Naive thymus-derived CD4-positive, alpha-beta T cell (primary cell): ENCODE results near the gene TGFBR3. TPM values are rescaled to one million over a fixed set of nuclear protein-coding genes. Genes with fewer than 3 reads are reported as not detected.

Experiments
- ATAC-seq: fragments of 150-1000 bp; cut with Tn5 transposase; 2 replicates; pipeline ENCODE4 v1.10.0; 2021; ENCODE audit warnings: mild to moderate bottlenecking, moderate library complexity
- CTCF ChIA-PET: fragments of 350-600 bp; sonication (Branson Sonifier 250); formaldehyde crosslinking; loops from one replicate; lab custom pipeline; 2021; ENCODE audit warnings: antibody characterized with exemption; lab: Charles Lee
- POLR2A ChIA-PET: fragments of 350-600 bp; sonication (Branson Sonifier 250); formaldehyde crosslinking; loops from one replicate; lab custom pipeline; 2021; ENCODE audit warnings: antibody characterized with exemption, inconsistent platforms; lab: Charles Lee
- DNase-seq, 9 donors: peaks; one replicate each; pipeline versions ENCODE4 v3.0.0 to v3.0.0-alpha.2; 2020 to 2022; ENCODE audit warnings: mixed read lengths in 1 of 9
- H3K27ac ChIP-seq: one replicate; pipeline ENCODE4 v1.7.0; 2013; ENCODE audit warnings: mild to moderate bottlenecking, low read depth, low read length, moderate library complexity
- H3K27me3 ChIP-seq, 2 donors: one replicate each; pipeline ENCODE4 v1.7.0; 2013; ENCODE audit warnings: low read length in 2 of 2, mild to moderate bottlenecking in 2 of 2, moderate library complexity in 2 of 2; ENCODE audit not compliant: control insufficient read depth in 2 of 2, insufficient read depth in 2 of 2
- H3K36me3 ChIP-seq, 3 experiments: 1 replicate in 2 of 3; 2 replicates in 1 of 3; pipeline ENCODE4 v1.7.0; 2013; ENCODE audit warnings: low read length in 3 of 3, mild to moderate bottlenecking in 3 of 3, moderate library complexity in 1 of 3; ENCODE audit not compliant: insufficient read depth in 3 of 3, control insufficient read depth in 2 of 3
- H3K4me1 ChIP-seq, 2 donors: one replicate each; pipeline ENCODE4 v1.7.0; 2013; ENCODE audit warnings: low read length in 2 of 2, mild to moderate bottlenecking in 2 of 2, moderate library complexity in 1 of 2; ENCODE audit not compliant: control insufficient read depth in 2 of 2, insufficient read depth in 2 of 2
- H3K4me3 ChIP-seq: 2 replicates; pipeline ENCODE4 v1.7.0; 2013; ENCODE audit warnings: mild to moderate bottlenecking, low read length
- H3K9me3 ChIP-seq, 3 experiments: 1 replicate in 2 of 3; 2 replicates in 1 of 3; pipeline ENCODE4 v1.7.0; 2013; ENCODE audit warnings: low read length in 3 of 3; ENCODE audit not compliant: control insufficient read depth in 2 of 3
- H3K27ac Mint-ChIP-seq, 9 donors: one replicate each; pipeline ENCODE4 v1.8.0; 2020 to 2022; ENCODE audit warnings: mixed read lengths in 9 of 9, mild to moderate bottlenecking in 8 of 9, moderate library complexity in 5 of 9, inconsistent platforms in 2 of 9
- H3K27me3 Mint-ChIP-seq, 5 donors: one replicate each; pipeline ENCODE4 v1.8.0; 2021 to 2022; ENCODE audit warnings: mixed read lengths in 5 of 5, mild to moderate bottlenecking in 1 of 5
- H3K36me3 Mint-ChIP-seq, 5 donors: one replicate each; pipeline ENCODE4 v1.8.0; 2020 to 2022; ENCODE audit warnings: mixed read lengths in 5 of 5, mild to moderate bottlenecking in 3 of 5, inconsistent platforms in 1 of 5
- H3K4me1 Mint-ChIP-seq, 7 donors: one replicate each; pipeline ENCODE4 v1.8.0; 2020 to 2022; ENCODE audit warnings: mixed read lengths in 7 of 7, mild to moderate bottlenecking in 3 of 7, inconsistent platforms in 1 of 7
- H3K4me3 Mint-ChIP-seq, 10 donors: one replicate each; pipeline ENCODE4 v1.8.0; 2020 to 2022; ENCODE audit warnings: mild to moderate bottlenecking in 10 of 10, mixed read lengths in 10 of 10, moderate library complexity in 6 of 10, inconsistent platforms in 2 of 10
- H3K9me3 Mint-ChIP-seq, 11 donors: one replicate each; pipeline ENCODE4 v1.8.0; 2020 to 2022; ENCODE audit warnings: mixed read lengths in 11 of 11, mild to moderate bottlenecking in 4 of 11, inconsistent platforms in 1 of 11, moderate library complexity in 1 of 11
- intact Hi-C, 2 donors: fragments of 100-400 bp; cut with micrococcal nuclease; formaldehyde crosslinking; loops; one replicate each; pipeline ENCODE4 v1.15.1; 2023
- polyA plus RNA-seq, 2 donors: library from polyadenylated mRNA; unstranded; fragments of 300-500 nt; fragmentation: Illumina TruSeq; gene quantifications; one replicate each; pipeline ENCODE4 v1.2.3, GENCODE V29; 2021
- total RNA-seq, 6 experiments: library from RNA in 5 of 6; stranded (reverse) in 5 of 6; gene quantifications; 1 replicate in 5 of 6; 2 replicates in 1 of 6; pipeline ENCODE4 v1.2.3 and lab custom pipeline; 2021 to 2026

Gene TGFBR3
- total and polyA plus RNA-seq, 7 experiments from 2014 or later, result 9.4 to 36.3 (median 11.4) TPM

DNA sequence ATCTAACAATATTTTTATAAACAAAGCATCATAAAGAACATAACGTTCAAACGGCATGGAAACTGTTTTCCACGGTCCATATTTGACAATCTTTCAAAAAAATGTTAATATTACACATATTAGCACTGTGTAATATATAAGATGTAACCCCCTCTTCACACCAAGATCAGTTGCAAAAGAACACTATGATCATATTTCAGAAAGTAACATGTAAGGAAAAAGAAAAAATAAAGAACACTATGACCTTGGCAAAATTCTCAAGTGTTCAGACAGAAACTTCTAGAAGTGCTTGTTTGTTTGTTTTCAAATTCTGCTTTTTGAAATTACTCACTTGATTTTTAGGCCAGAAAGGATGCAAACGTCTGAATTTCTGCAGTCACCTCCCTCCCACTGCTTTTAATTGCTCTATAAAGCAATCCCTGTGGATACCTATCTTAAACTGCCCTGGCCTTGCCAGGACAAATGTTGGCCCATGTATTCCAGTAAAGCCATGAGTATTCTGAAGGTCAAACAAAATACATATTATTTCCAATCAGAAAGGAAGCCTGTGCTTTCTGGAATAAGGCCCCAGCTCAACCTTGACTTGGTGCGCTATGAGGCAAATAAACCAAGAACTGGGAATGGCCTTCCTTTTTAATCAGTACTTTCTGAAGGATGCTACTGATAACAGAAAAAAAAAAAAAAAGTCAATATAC is 68.6 kb downstream of the TGFBR3 start:
- peaks cover 0 to 6% (median 0%) of the 10 kb centered on the region in 5 donors for H3K27me3 Mint-ChIP-seq
- no peak for ATAC-seq
- POLR2A ChIA-PET, result interaction anchor here (0.7 kb wide), 1 partner anchor 281 kb away, joined by 4 read pairs; no protein-coding TSS in a partner anchor
- Histone ChIP-seq H3K27ac (no peak overlapping the region), H3K27me3 (no peaks in the 10 kb centered on the region), H3K9me3 (no peaks in the 10 kb centered on the region), H3K36me3 (no peaks in the 10 kb centered on the region), H3K4me3 (no peak overlapping the region), H3K4me1 (peaks cover 0 to 23% of the 10 kb centered on the region in 2 donors)
- intact Hi-C loops, result no loop called here
- CTCF ChIA-PET, result no interaction called here
- H3K9me3 Mint-ChIP-seq, result no peaks in the 10 kb centered on the region
- peaks cover 4 to 64% (median 20%) of the 10 kb centered on the region in 7 donors for H3K4me1 Mint-ChIP-seq
- peaks cover 0 to 8% (median 0%) of the 10 kb centered on the region in 5 donors for H3K36me3 Mint-ChIP-seq
- no peak overlapping the region for H3K4me3 Mint-ChIP-seq
- peak overlapping the region in 2 of 9 donors; percentile 11 to 19 for H3K27ac Mint-ChIP-seq
- no peak for DNase-seq

DNA sequence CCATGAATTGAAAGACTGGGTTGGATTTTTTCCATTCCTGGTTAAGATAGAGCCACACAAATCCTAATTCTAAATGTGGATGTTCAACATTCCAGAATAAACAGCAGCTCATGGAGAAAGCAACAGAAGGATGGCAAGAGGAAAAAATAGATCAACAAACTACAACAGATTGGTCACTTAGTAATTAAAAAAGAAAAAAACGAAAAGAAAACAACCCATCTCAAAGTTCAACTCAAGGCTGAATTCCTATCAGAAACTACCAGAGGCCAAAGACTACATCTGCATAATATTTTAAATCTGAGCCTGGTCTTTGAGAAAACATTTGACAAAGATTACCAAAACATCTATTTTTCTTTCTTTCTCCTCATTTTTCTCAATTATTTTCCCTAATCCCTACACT is 69.9 kb downstream of the TGFBR3 start:
- peaks cover 0 to 4% (median 0%) of the 10 kb centered on the region in 5 donors for H3K27me3 Mint-ChIP-seq
- H3K36me3 Mint-ChIP-seq, result peaks cover 0 to 8% (median 0%) of the 10 kb centered on the region in 5 donors
- peak overlapping the region in 2 of 9 donors; percentile 19 to 54 for H3K27ac Mint-ChIP-seq
- no peak overlapping the region for H3K4me3 Mint-ChIP-seq
- H3K9me3 ChIP-seq, result no peaks in the 10 kb centered on the region
- no peaks in the 10 kb centered on the region for H3K36me3 ChIP-seq
- no peak for DNase-seq
- H3K27me3 ChIP-seq, result no peaks in the 10 kb centered on the region
- peaks cover 7 to 65% (median 24%) of the 10 kb centered on the region in 7 donors for H3K4me1 Mint-ChIP-seq
- no peak for ATAC-seq
- H3K4me1 ChIP-seq, result peaks cover 0 to 13% of the 10 kb centered on the region in 2 donors
- H3K27ac ChIP-seq, result no peak overlapping the region
- no peak overlapping the region for H3K4me3 ChIP-seq
- intact Hi-C loops, result no loop called here
- no peaks in the 10 kb centered on the region for H3K9me3 Mint-ChIP-seq
- POLR2A ChIA-PET, result interaction anchor here (0.6 kb wide), 1 partner anchor 49 kb away, joined by 3 read pairs; no protein-coding TSS in a partner anchor
- CTCF ChIA-PET, result no interaction called here

DNA sequence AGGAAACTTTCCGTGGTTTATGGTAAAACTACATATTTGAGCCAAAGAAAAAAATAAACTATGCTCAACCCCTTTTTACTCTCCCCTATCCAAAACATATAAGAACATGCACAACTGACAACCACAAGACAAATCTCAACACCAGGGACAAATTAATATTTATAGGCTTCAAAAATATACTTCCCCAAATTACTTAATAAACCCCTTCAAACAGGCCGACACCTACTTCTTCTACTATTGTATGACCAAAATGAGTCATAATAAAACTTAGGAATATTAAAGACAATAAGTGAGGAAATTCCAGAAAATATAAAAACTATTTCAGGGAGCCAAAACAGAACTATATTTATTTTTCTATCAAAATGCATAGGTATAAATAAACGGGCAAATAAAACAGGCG is 71.5 kb downstream of the TGFBR3 start:
- ATAC-seq, result no peak
- no peak for DNase-seq
- CTCF ChIA-PET, result no interaction called here
- POLR2A ChIA-PET, result interaction anchor here (0.9 kb wide), 1 partner anchor 9 kb away, joined by 3 read pairs; no protein-coding TSS in a partner anchor
- Mint-ChIP-seq H3K4me1 (peaks cover 15 to 76% (median 33%) of the 10 kb centered on the region in 7 donors), H3K27me3 (peaks cover 0 to 4% (median 0%) of the 10 kb centered on the region in 5 donors), H3K36me3 (peaks cover 0 to 10% (median 0%) of the 10 kb centered on the region in 5 donors), H3K9me3 (no peaks in the 10 kb centered on the region), H3K4me3 (no peak overlapping the region), H3K27ac (no peak overlapping the region)
- no peaks in the 10 kb centered on the region for H3K27me3 ChIP-seq
- no peaks in the 10 kb centered on the region for H3K9me3 ChIP-seq
- H3K27ac ChIP-seq, result no peak overlapping the region
- no peak overlapping the region for H3K4me3 ChIP-seq
- intact Hi-C loops, result loop anchor here in 1 of 2 donors (5.0 kb wide), 1 partner anchor 33 kb away; no protein-coding TSS in a partner anchor
- no peaks in the 10 kb centered on the region for H3K36me3 ChIP-seq
- H3K4me1 ChIP-seq, result peaks cover 5 to 16% of the 10 kb centered on the region in 2 donors

DNA sequence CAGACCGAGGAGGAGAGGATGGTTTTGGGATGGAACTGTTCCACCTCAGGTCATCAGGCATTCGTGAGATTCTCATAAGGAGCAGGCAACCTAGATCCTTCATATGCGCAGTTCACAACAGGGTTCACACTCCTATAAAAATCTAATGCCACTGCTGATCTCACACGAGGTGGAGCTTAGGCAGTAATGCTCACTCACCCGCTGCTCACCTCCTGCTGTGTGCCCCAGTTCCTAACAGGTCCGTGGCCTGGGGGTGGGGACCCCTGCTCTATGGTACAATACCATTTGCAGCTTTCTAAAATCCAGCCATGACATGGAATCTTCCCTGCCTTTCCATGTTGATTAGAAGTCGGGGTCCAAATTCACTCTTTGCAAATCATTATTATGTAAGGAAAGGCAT is 72.1 kb downstream of the TGFBR3 start:
- POLR2A ChIA-PET, result interaction anchor here (0.9 kb wide), 1 partner anchor 9 kb away, joined by 3 read pairs; no protein-coding TSS in a partner anchor
- Histone ChIP-seq H3K27ac (no peak overlapping the region), H3K27me3 (no peaks in the 10 kb centered on the region), H3K4me3 (no peak overlapping the region), H3K4me1 (peaks cover 5 to 21% of the 10 kb centered on the region in 2 donors), H3K9me3 (no peaks in the 10 kb centered on the region), H3K36me3 (no peaks in the 10 kb centered on the region)
- Mint-ChIP-seq H3K27me3 (peaks cover 0 to 4% (median 0%) of the 10 kb centered on the region in 5 donors), H3K36me3 (peaks cover 0 to 12% (median 0%) of the 10 kb centered on the region in 5 donors), H3K27ac (peak overlapping the region in 1 of 9 donors; percentile 59), H3K4me3 (no peak overlapping the region), H3K4me1 (peaks cover 20 to 80% (median 38%) of the 10 kb centered on the region in 7 donors), H3K9me3 (no peaks in the 10 kb centered on the region)
- ATAC-seq, result no peak
- intact Hi-C loops, result loop anchor here in 1 of 2 donors (5.0 kb wide), 1 partner anchor 33 kb away; no protein-coding TSS in a partner anchor
- DNase-seq, result no peak
- CTCF ChIA-PET, result interaction anchor here (0.7 to 1.1 kb wide), 2 partner anchors 66 to 70 kb away, joined by 3 read pairs; no protein-coding TSS in a partner anchor

DNA sequence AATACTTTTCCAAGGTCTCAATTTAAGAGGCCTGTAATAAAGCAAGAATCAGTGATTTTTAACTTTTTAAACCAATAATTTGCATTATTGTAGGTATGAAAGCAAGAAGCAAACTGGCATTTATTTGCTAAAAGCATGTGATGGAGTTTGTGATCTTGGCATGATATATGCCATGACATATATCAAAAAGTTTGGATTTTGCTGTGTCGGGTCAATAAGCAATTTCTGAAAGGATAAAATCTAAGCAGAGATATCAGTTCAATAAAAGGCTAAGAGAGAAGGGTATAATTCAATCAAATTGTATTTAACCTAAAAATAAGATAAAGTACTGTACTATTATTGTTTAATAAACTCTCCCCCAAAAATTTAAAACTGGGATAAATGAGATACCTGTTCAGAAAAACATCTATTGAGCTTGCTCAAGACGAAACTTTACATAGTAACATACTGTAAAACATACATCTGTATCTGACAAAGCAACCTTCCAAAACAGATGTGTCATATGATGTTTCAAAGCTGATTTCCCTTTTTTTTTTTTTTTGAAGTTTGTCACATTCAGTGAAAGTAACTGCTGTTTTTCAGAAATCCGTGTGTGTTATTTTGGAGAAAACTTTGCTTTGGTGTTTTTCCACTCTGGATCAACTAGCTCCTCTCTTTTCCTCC is 74.5 kb downstream of the TGFBR3 start:
- Histone ChIP-seq H3K27ac (no peak overlapping the region), H3K4me3 (no peak overlapping the region), H3K36me3 (no peaks in the 10 kb centered on the region), H3K4me1 (peaks cover 5 to 15% of the 10 kb centered on the region in 2 donors), H3K9me3 (no peaks in the 10 kb centered on the region), H3K27me3 (no peaks in the 10 kb centered on the region)
- intact Hi-C loops, result loop anchor here in 1 of 2 donors (5.0 kb wide), 1 partner anchor 36 kb away; no protein-coding TSS in a partner anchor
- Mint-ChIP-seq H3K9me3 (no peaks in the 10 kb centered on the region), H3K27ac (peak overlapping the region in 7 of 9 donors; percentile 17 to 80 (median 59)), H3K27me3 (peaks cover 0 to 7% (median 0%) of the 10 kb centered on the region in 5 donors), H3K36me3 (peaks cover 0 to 16% (median 0%) of the 10 kb centered on the region in 5 donors), H3K4me1 (peaks cover 20 to 70% (median 36%) of the 10 kb centered on the region in 7 donors), H3K4me3 (no peak overlapping the region)
- DNase-seq (no peak), ATAC-seq (no peak)
- ChIA-PET CTCF (interaction anchor here (1.3 to 1.4 kb wide), 2 partner anchors 19 to 73 kb away, joined by 3 to 4 read pairs; no protein-coding TSS in a partner anchor), POLR2A (interaction anchor here (0.7 to 1.0 kb wide), 2 partner anchors 94 to 166 kb away, joined by 3 read pairs; no protein-coding TSS in a partner anchor)

DNA sequence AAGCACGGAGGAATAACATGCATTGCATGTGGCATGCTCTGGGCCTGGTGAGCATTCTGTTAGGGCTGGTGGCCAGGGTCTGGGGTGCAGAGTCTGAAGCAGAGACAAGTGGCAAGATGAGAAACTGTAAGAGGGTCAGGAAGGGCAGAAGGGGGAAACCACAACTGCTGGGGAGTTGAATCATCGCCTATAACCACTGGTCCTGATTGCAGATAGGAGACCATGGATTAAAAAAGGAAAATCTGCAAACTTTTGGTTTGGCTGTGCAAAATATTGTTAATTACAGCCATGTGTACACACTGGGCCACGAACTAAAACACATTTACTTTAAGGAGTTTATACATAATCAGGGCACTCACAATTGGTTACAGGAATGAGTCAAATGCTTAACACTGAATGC is 76.6 kb downstream of the TGFBR3 start:
- CTCF ChIA-PET, result interaction anchor here (1.5 kb wide), 1 partner anchor 18 kb away, joined by 3 read pairs; no protein-coding TSS in a partner anchor
- no peak overlapping the region for H3K27ac ChIP-seq
- Mint-ChIP-seq H3K27me3 (peaks cover 0 to 11% (median 0%) of the 10 kb centered on the region in 5 donors), H3K27ac (peak overlapping the region in 8 of 9 donors; percentile 15 to 89 (median 80)), H3K4me1 (peaks cover 38 to 78% (median 53%) of the 10 kb centered on the region in 7 donors), H3K36me3 (peaks cover 0 to 12% (median 0%) of the 10 kb centered on the region in 5 donors), H3K4me3 (peak overlapping the region in 1 of 10 donors; percentile 2), H3K9me3 (no peaks in the 10 kb centered on the region)
- ATAC-seq, result no peak
- H3K9me3 ChIP-seq, result no peaks in the 10 kb centered on the region
- POLR2A ChIA-PET, result interaction anchor here (1.6 kb wide), 1 partner anchor 63 kb away, joined by 3 read pairs; no protein-coding TSS in a partner anchor
- no peaks in the 10 kb centered on the region for H3K36me3 ChIP-seq
- DNase-seq, result no peak
- H3K4me1 ChIP-seq, result peaks cover 16 to 22% of the 10 kb centered on the region in 2 donors
- no peak overlapping the region for H3K4me3 ChIP-seq
- H3K27me3 ChIP-seq, result no peaks in the 10 kb centered on the region
- intact Hi-C loops, result loop anchor here (10.0 kb wide), 3 partner anchors 485 to 1155 kb away; partner anchors contain the start of genes GLMN (in 2 of the 2), RPAP2 (in 2 of the 2), DIPK1A (in 1 of the 2) and RPL5 (in 1 of the 2)
